Fibroblast of mammary gland (primary cell): ENCODE measurements around the gene ABCE1.

Experiments
- DNase-seq: peaks from one replicate; pipeline ENCODE4 v3.0.0-alpha.2; 2010; ENCODE audit warnings: low read depth
- H3K4me3 ChIP-seq: 2 replicates; pipeline ENCODE4 v1.5.1; 2011; ENCODE audit warnings: low read depth, mild to moderate bottlenecking, low read length, moderate library complexity; ENCODE audit not compliant: control insufficient read depth
- CTCF ChIP-seq: conservative IDR thresholded peaks from 2 replicates; pipeline ENCODE4 v1.5.1; 2011; ENCODE audit warnings: low read depth, low read length, inconsistent platforms; ENCODE audit not compliant: control insufficient read depth, insufficient read depth

The ABCE1 gene

DNA sequence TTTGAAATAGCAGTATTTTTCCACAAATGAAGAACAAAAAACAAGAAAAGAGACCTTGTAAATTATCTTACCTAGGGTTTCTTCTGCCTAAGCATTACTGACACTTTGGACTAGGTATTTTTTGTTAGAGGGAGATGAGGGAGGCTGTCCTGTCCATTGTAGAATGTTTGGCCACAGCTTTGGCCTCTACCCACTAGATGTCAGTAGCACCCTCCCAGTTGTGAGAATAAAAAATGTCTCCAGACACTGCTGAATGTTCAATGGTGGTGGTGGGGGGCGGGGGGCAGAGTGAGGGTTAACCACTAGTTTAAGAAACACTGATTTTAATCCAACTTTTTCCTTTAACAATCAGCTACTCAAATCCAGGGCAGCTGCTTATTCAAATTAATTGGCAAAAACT, 56.5 kb downstream of the ABCE1 start:
- TF ChIP-seq CTCF, result peak; percentile 56
- peak; percentile 37 for DNase-seq

GRCh38 chr4:145155268-145155870, 57.3 kb downstream of the ABCE1 start:
- TF ChIP-seq CTCF, result no peak
- no peak for DNase-seq
- H3K4me3 ChIP-seq, result no peak overlapping the region

More for the DNA sequence above, 56.5 kb downstream of the ABCE1 start:
- no peak overlapping the region for H3K4me3 ChIP-seq

DNA sequence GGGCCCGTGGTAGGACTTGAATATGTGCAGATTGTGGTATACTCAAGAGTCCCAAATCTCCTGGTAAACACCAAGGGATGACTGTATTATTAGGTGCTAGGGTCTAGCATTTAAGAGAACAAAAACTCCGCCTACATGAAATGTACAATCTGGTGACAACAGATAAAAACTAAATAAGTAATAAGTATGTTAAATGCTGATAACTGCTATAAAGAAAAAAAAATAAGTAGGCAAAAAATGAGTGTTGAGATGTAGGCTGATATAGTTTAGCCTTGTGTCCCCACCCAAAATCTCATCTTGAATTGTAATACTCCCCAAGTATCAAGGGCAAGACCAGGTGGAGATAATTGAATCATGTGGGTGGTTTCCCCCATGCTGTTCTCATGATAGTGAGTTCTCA, 58.9 kb downstream of the ABCE1 start:
- no peak for DNase-seq
- TF ChIP-seq CTCF, result no peak
- no peak overlapping the region for H3K4me3 ChIP-seq

- no peak for DNase-seq
- no peak overlapping the region for H3K4me3 ChIP-seq
- no peak for TF ChIP-seq CTCF
These were observed 63.4 kb downstream of the ABCE1 start for GRCh38 chr4:145161549-145161948.

- no peak overlapping the region for H3K4me3 ChIP-seq
- TF ChIP-seq CTCF, result no peak
- no peak for DNase-seq
These were observed 69.8 kb downstream of the ABCE1 start for GRCh38 chr4:145167887-145168286.

GRCh38 chr4:145168581-145169187, 70.6 kb downstream of the ABCE1 start:
- no peak for DNase-seq
- H3K4me3 ChIP-seq, result no peak overlapping the region
- no peak for TF ChIP-seq CTCF
